Measurements from ENCODE around the gene CD33. TPM values are rescaled to one million over a fixed set of nuclear protein-coding genes. Genes with fewer than 3 reads are reported as not detected.
"Not testable (repeated sequence)": the region's sequence is repeated elsewhere in the genome, so short reads cannot be mapped to it uniquely, and the experiment has no call there.

Gene CD33
- not detected in 3 replicates for total RNA-seq

- H3K4me3 Mint-ChIP-seq; H3K4me1 Mint-ChIP-seq; H3K36me3 Mint-ChIP-seq; H3K27ac Mint-ChIP-seq; DNase-seq (ENCODE audit: low spot score in 2 of 2, unreplicated experiment in 2 of 2); H3K9me3 Mint-ChIP-seq: not testable (repeated sequence)
- H3K27me3 Mint-ChIP-seq (ENCODE audit: low read depth): peaks cover 28% of the 10 kb centered on the region
Observed at GRCh38 chr19:51224898-51225393, at the start of gene CD33. Gene CD33 (plus strand): TSS chr19:51225080. CDS start chr19:51225119, 39 bp downstream.

- H3K9me3 Mint-ChIP-seq: no peaks in the 10 kb centered on the region
- peaks cover 37% of the 10 kb centered on the region for H3K27me3 Mint-ChIP-seq (ENCODE audit: low read depth)
- no peak for TF ChIP-seq CTCF (IDR thresholded peaks at IDR 0.05; ENCODE audit: unreplicated experiment)
- no peak for DNase-seq (ENCODE audit: low spot score in 2 of 2, unreplicated experiment in 2 of 2)
- H3K4me1 Mint-ChIP-seq: no peaks in the 10 kb centered on the region
- no peak overlapping the region for H3K4me3 Mint-ChIP-seq
- no peak overlapping the region for H3K27ac Mint-ChIP-seq
- no peaks in the 10 kb centered on the region for H3K36me3 Mint-ChIP-seq
Observed at GRCh38 chr19:51179256-51179655, 45.6 kb upstream of the CD33 start.

- Mint-ChIP-seq H3K4me3 (no peak overlapping the region), H3K9me3 (no peaks in the 10 kb centered on the region), H3K27me3 (ENCODE audit: low read depth) (peaks cover 44% of the 10 kb centered on the region), H3K27ac (no peak overlapping the region), H3K4me1 (no peaks in the 10 kb centered on the region), H3K36me3 (no peaks in the 10 kb centered on the region)
- no peak for DNase-seq (ENCODE audit: low spot score in 2 of 2, unreplicated experiment in 2 of 2)
- no peak for TF ChIP-seq CTCF (IDR thresholded peaks at IDR 0.05; ENCODE audit: unreplicated experiment)
Observed at GRCh38 chr19:51181377-51181912, 43.4 kb upstream of the CD33 start.

GRCh38 chr19:51181913-51182419 is 42.9 kb upstream of the CD33 start:
- Mint-ChIP-seq H3K9me3 (no peaks in the 10 kb centered on the region), H3K4me3 (no peak overlapping the region), H3K36me3 (no peaks in the 10 kb centered on the region), H3K4me1 (no peaks in the 10 kb centered on the region), H3K27me3 (ENCODE audit: low read depth) (peaks cover 44% of the 10 kb centered on the region), H3K27ac (no peak overlapping the region)
- no peak for TF ChIP-seq CTCF (IDR thresholded peaks at IDR 0.05; ENCODE audit: unreplicated experiment)
- DNase-seq (ENCODE audit: low spot score in 2 of 2, unreplicated experiment in 2 of 2): no peak

GRCh38 chr19:51183629-51184028 is 41.3 kb upstream of the CD33 start:
- TF ChIP-seq CTCF (IDR thresholded peaks at IDR 0.05; ENCODE audit: unreplicated experiment): no peak
- no peak overlapping the region for H3K27ac Mint-ChIP-seq
- H3K4me3 Mint-ChIP-seq: no peak overlapping the region
- no peaks in the 10 kb centered on the region for H3K4me1 Mint-ChIP-seq
- peaks cover 33% of the 10 kb centered on the region for H3K27me3 Mint-ChIP-seq (ENCODE audit: low read depth)
- H3K36me3 Mint-ChIP-seq: no peaks in the 10 kb centered on the region
- DNase-seq (ENCODE audit: low spot score in 2 of 2, unreplicated experiment in 2 of 2): no peak
- no peaks in the 10 kb centered on the region for H3K9me3 Mint-ChIP-seq

- peaks cover 23% of the 10 kb centered on the region for H3K27me3 Mint-ChIP-seq (ENCODE audit: low read depth)
- no peaks in the 10 kb centered on the region for H3K36me3 Mint-ChIP-seq
- no peaks in the 10 kb centered on the region for H3K9me3 Mint-ChIP-seq
- no peak overlapping the region for H3K4me3 Mint-ChIP-seq
- no peak for DNase-seq (ENCODE audit: low spot score in 2 of 2, unreplicated experiment in 2 of 2)
- TF ChIP-seq CTCF (IDR thresholded peaks at IDR 0.05; ENCODE audit: unreplicated experiment): no peak
- no peaks in the 10 kb centered on the region for H3K4me1 Mint-ChIP-seq
- H3K27ac Mint-ChIP-seq: no peak overlapping the region
Observed at GRCh38 chr19:51185069-51185867, 39.6 kb upstream of the CD33 start.
